MCF 10A (cell line): Measurements from ENCODE around the gene ACBD5. TPM values are rescaled to one million over a fixed set of nuclear protein-coding genes. Genes with fewer than 3 reads are reported as not detected.
A peak's percentile ranks its signal among the peaks of the same experiment; 100 is the strongest.
"Not testable (repeated sequence)": the region's sequence is repeated elsewhere in the genome, so short reads cannot be mapped to it uniquely, and the experiment has no call there.

Source experiments
- Bru-seq: library from RNA; stranded (reverse); fragments of 400-500 nt; gene quantifications from one replicate; lab custom pipeline; 2021; lab: Mats Ljungman, UMichigan
- BruChase-seq, 2 experiments: library from RNA; stranded (reverse); fragments of 400-500 nt; gene quantifications; one replicate each; lab custom pipeline; 2021; lab: Mats Ljungman, UMichigan
- BruUV-seq: library from RNA; stranded (reverse); fragments of 400-500 nt; replicated peaks from 2 replicates; lab custom pipeline; 2021; lab: Mats Ljungman, UMichigan
- CTCF ChIA-PET: fragments of 300-600 bp; sonication (Branson Sonifier 250); formaldehyde crosslinking; extraction: SDS; loops from one replicate; lab custom pipeline; 2021; ENCODE audit warnings: antibody characterized with exemption, inconsistent platforms; lab: Yijun Ruan, JAX
- POLR2A ChIA-PET: fragments of 300-600, 350-650 bp; sonication (Branson Sonifier 250); formaldehyde crosslinking; extraction: SDS; loops from one replicate; lab custom pipeline; 2020; ENCODE audit warnings: antibody characterized with exemption, inconsistent platforms; lab: Yijun Ruan, JAX
- DNase-seq: peaks from one replicate; pipeline ENCODE4 v3.0.0-alpha.2; 2018; ENCODE audit not compliant: unreplicated experiment
- H3K27ac Mint-ChIP-seq: one replicate; pipeline ENCODE4 v1.8.0; 2022; ENCODE audit warnings: mild to moderate bottlenecking, low read depth, mixed read lengths; ENCODE audit not compliant: unreplicated experiment
- H3K27me3 Mint-ChIP-seq: one replicate; pipeline ENCODE4 v1.8.0; 2022; ENCODE audit warnings: mixed read lengths; ENCODE audit not compliant: insufficient read depth, unreplicated experiment
- H3K36me3 Mint-ChIP-seq: one replicate; pipeline ENCODE4 v1.8.0; 2022; ENCODE audit warnings: mild to moderate bottlenecking, moderate library complexity, mixed read lengths; ENCODE audit not compliant: insufficient read depth, unreplicated experiment
- H3K4me1 Mint-ChIP-seq: one replicate; pipeline ENCODE4 v1.8.0; 2022; ENCODE audit warnings: mixed read lengths; ENCODE audit not compliant: insufficient read depth, unreplicated experiment
- H3K4me3 Mint-ChIP-seq: one replicate; pipeline ENCODE4 v1.8.0; 2022; ENCODE audit warnings: mild to moderate bottlenecking, moderate library complexity, mixed read lengths; ENCODE audit not compliant: unreplicated experiment
- H3K9me3 Mint-ChIP-seq: one replicate; pipeline ENCODE4 v1.8.0; 2022; ENCODE audit warnings: mixed read lengths; ENCODE audit not compliant: unreplicated experiment
- CTCF ChIP-seq: fragments of 200-600 bp; IDR thresholded peaks from one replicate; pipeline ENCODE4 v1.8.0; 2022; ENCODE audit warnings: antibody characterized with exemption, mild to moderate bottlenecking; ENCODE audit not compliant: unreplicated experiment
- intact Hi-C: fragments of 100-400 bp; cut with micrococcal nuclease; formaldehyde crosslinking; loops from 2 replicates; pipeline ENCODE4 v1.14.1; 2022
- long read RNA-seq: library from polyadenylated mRNA; stranded (forward); transcript quantifications from one replicate; pipeline ENCODE4 v2.0.0, GENCODE V29; 2022
- total RNA-seq: library from RNA; stranded (reverse); gene quantifications from 2 replicates; pipeline ENCODE4 v1.2.3, GENCODE V29; 2022

Gene ACBD5
- total RNA-seq (21.9 and 22.2 TPM in 2 replicates), Bru-seq, nascent RNA (percentile 64 among the genes with signal in this experiment), BruChase-seq, experiment 1, labeled RNA remaining after a 6-hour chase (percentile 78 among the genes with signal in this experiment), BruChase-seq, experiment 2, labeled RNA remaining after a 2-hour chase (percentile 67 among the genes with signal in this experiment)
- long read RNA-seq, full-length matches to known transcripts: 46 of 66 reads
- long read RNA-seq, partial matches to known transcripts: 1 of 66 reads
- long read RNA-seq, other reads (novel, unspliced or antisense): 19 of 66 reads

GRCh38 chr10:27240212-27241009 is at the start of gene ACBD5:
ACBD5 (minus strand) TSS chr10:27240797; CDS start chr10:27240688, 109 bp downstream.
- Mint-ChIP-seq H3K36me3 (peaks cover 24% of the 10 kb centered on the region), H3K4me1 (peaks cover 7% of the 10 kb centered on the region), H3K9me3 (no peaks in the 10 kb centered on the region), H3K27ac (peak within 1 kb of the TSS; percentile 94), H3K4me3 (peak within 1 kb of the TSS; percentile 86), H3K27me3 (no peaks in the 10 kb centered on the region)
- BruUV-seq: no TSS peak
- CTCF ChIA-PET: interaction anchor here (0.7 to 1.2 kb wide), 4 partner anchors 11 to 381 kb away, joined by 3 to 4 read pairs (median 3); no protein-coding TSS in a partner anchor
- intact Hi-C loops: loop anchor here (5.0 to 10.0 kb wide), 3 partner anchors 82 to 264 kb away; partner anchors contain the start of gene RAB18
- DNase-seq: peak; percentile 93
- no peak for TF ChIP-seq CTCF
- POLR2A ChIA-PET: interaction anchor here (0.7 to 2.4 kb wide), 12 partner anchors 9 to 489 kb away, joined by 3 to 39 read pairs (median 3); partner anchors contain the start of genes MASTL and YME1L1

- no peaks in the 10 kb centered on the region for H3K4me1 Mint-ChIP-seq
- intact Hi-C loops: no loop called here
- CTCF ChIA-PET: no interaction called here
- TF ChIP-seq CTCF: no peak
- H3K27me3 Mint-ChIP-seq: no peaks in the 10 kb centered on the region
- H3K4me3 Mint-ChIP-seq: no peak overlapping the region
- H3K36me3 Mint-ChIP-seq: no peaks in the 10 kb centered on the region
- BruUV-seq: no TSS peak
- H3K27ac Mint-ChIP-seq: no peak overlapping the region
- H3K9me3 Mint-ChIP-seq: no peaks in the 10 kb centered on the region
- DNase-seq: peak; percentile 20
- POLR2A ChIA-PET: no interaction called here
Measured at GRCh38 chr10:27285093-27285492, 44.5 kb upstream of the ACBD5 start.

GRCh38 chr10:27276581-27276980 is 36.0 kb upstream of the ACBD5 start:
- POLR2A ChIA-PET: interaction anchor here (1.2 kb wide), 1 partner anchor 10 kb away, joined by 3 read pairs; no protein-coding TSS in a partner anchor
- no peaks in the 10 kb centered on the region for H3K9me3 Mint-ChIP-seq
- H3K27me3 Mint-ChIP-seq: peaks cover 15% of the 10 kb centered on the region
- no peak for DNase-seq
- H3K27ac Mint-ChIP-seq: no peak overlapping the region
- no peak overlapping the region for H3K4me3 Mint-ChIP-seq
- CTCF ChIA-PET: no interaction called here
- no peak for TF ChIP-seq CTCF
- no peaks in the 10 kb centered on the region for H3K36me3 Mint-ChIP-seq
- intact Hi-C loops: no loop called here
- no TSS peak for BruUV-seq
- H3K4me1 Mint-ChIP-seq: no peaks in the 10 kb centered on the region

- POLR2A ChIA-PET: interaction anchor here (0.6 kb wide), 1 partner anchor 22 kb away, joined by 3 read pairs; no protein-coding TSS in a partner anchor
- DNase-seq, H3K27ac Mint-ChIP-seq, H3K36me3 Mint-ChIP-seq, H3K9me3 Mint-ChIP-seq, BruUV-seq, intact Hi-C loops, H3K4me1 Mint-ChIP-seq, H3K4me3 Mint-ChIP-seq, CTCF ChIA-PET: not testable (repeated sequence)
- H3K27me3 Mint-ChIP-seq: peaks cover 17% of the 10 kb centered on the region
Measured at GRCh38 chr10:27266025-27266424, 25.4 kb upstream of the ACBD5 start.

GRCh38 chr10:27262788-27263187 is 22.2 kb upstream of the ACBD5 start:
- H3K27ac Mint-ChIP-seq, BruUV-seq, H3K4me1 Mint-ChIP-seq, intact Hi-C loops, H3K9me3 Mint-ChIP-seq, CTCF ChIA-PET, DNase-seq, POLR2A ChIA-PET, H3K4me3 Mint-ChIP-seq, H3K36me3 Mint-ChIP-seq: not testable (repeated sequence)
- peaks cover 34% of the 10 kb centered on the region for H3K27me3 Mint-ChIP-seq
